Non-pigmented ciliary epithelial cell (primary cell): ENCODE data around the gene STARD8.
"Not testable (repeated sequence)": the region's sequence is repeated elsewhere in the genome, so short reads cannot be mapped to it uniquely, and the experiment has no call there.

Source experiments
- DNase-seq: peaks from one replicate; pipeline ENCODE4 v3.0.0-alpha.2; 2010; ENCODE audit warnings: low read depth

The STARD8 gene

GRCh38 chrX:68647156-68647957 is at the start of gene STARD8:
STARD8 (plus strand) TSS chrX:68647666; CDS start chrX:68647883, 217 bp downstream.
- DNase-seq = no peak

GRCh38 chrX:68598841-68599240 is 48.6 kb upstream of the STARD8 start:
- no peak for DNase-seq

GRCh38 chrX:68599256-68600152 is 48.0 kb upstream of the STARD8 start:
- no peak for DNase-seq

GRCh38 chrX:68604216-68604615 is 43.2 kb upstream of the STARD8 start:
- DNase-seq = not testable (repeated sequence)

GRCh38 chrX:68614733-68615132 is 32.7 kb upstream of the STARD8 start:
- not testable (repeated sequence) for DNase-seq

- no peak for DNase-seq
Observed at GRCh38 chrX:68627986-68628385, 19.5 kb upstream of the STARD8 start.

- DNase-seq = not testable (repeated sequence)
Observed at GRCh38 chrX:68629936-68630335, 17.5 kb upstream of the STARD8 start.

- no peak for DNase-seq
Observed at GRCh38 chrX:68631336-68631735, 16.1 kb upstream of the STARD8 start.

GRCh38 chrX:68632491-68632890 is 15.0 kb upstream of the STARD8 start:
- DNase-seq = no peak

- DNase-seq = no peak
Observed at GRCh38 chrX:68633981-68634380, 13.5 kb upstream of the STARD8 start.

- no peak for DNase-seq
Observed at GRCh38 chrX:68634649-68635227, 12.7 kb upstream of the STARD8 start.

- no peak for DNase-seq
Observed at GRCh38 chrX:68640661-68641060, 6.8 kb upstream of the STARD8 start.

- no peak for DNase-seq
Observed at GRCh38 chrX:68644861-68645260, 2.6 kb upstream of the STARD8 start.

GRCh38 chrX:68646421-68646820 is 1.0 kb upstream of the STARD8 start:
- no peak for DNase-seq

- DNase-seq = no peak
Observed at GRCh38 chrX:68648960-68649359, 1.5 kb downstream of the STARD8 start.

- no peak for DNase-seq
Observed at GRCh38 chrX:68650491-68650890, 3.0 kb downstream of the STARD8 start.

GRCh38 chrX:68651110-68651509 is 3.6 kb downstream of the STARD8 start:
- no peak for DNase-seq

GRCh38 chrX:68652326-68653170 is 5.1 kb downstream of the STARD8 start:
- no peak for DNase-seq

- no peak for DNase-seq
Observed at GRCh38 chrX:68654693-68655092, 7.2 kb downstream of the STARD8 start.

GRCh38 chrX:68656473-68656872 is 9.0 kb downstream of the STARD8 start:
- not testable (repeated sequence) for DNase-seq

GRCh38 chrX:68658530-68658929 is 11.1 kb downstream of the STARD8 start:
- no peak for DNase-seq

GRCh38 chrX:68659385-68659784 is 11.9 kb downstream of the STARD8 start:
- no peak for DNase-seq
